K562 (cell line): ENCODE results near the gene PTK6. TPM values are rescaled to one million over a fixed set of nuclear protein-coding genes. Genes with fewer than 3 reads are reported as not detected.
A peak's percentile ranks its signal among the peaks of the same experiment; 100 is the strongest.

Experiments used
- ATAC-seq: fragments of 200-7000 bp; cut with Tn5 transposase; 3 replicates; pipeline ENCODE4 v1.9.1; 2020; ENCODE audit warnings: moderate library complexity
- BruUV-seq: library from RNA; stranded (reverse); fragments of 400-500 nt; replicated peaks from 2 replicates; lab custom pipeline; 2021; lab: Mats Ljungman, UMichigan
- CTCF ChIA-PET: fragments of 300-600 bp; formaldehyde crosslinking; extraction: SDS; loops from one replicate; lab custom pipeline; 2021; ENCODE audit warnings: low intra/inter-chr PET ratio; lab: Yijun Ruan, JAX
- POLR2A ChIA-PET: fragments of 300-600, 350-650 bp; sonication (Branson Sonifier 250); formaldehyde crosslinking; extraction: SDS; loops from one replicate; lab custom pipeline; 2021; ENCODE audit warnings: antibody characterized with exemption, inconsistent platforms; lab: Yijun Ruan, JAX
- DNase-seq, 4 experiments: peaks; one replicate each; pipeline versions ENCODE4 v3.0.0 to v3.0.0-alpha.2; 2011 to 2018; ENCODE audit warnings: low spot score in 3 of 4, mixed read lengths in 3 of 4; ENCODE audit errors: extremely low read depth in 1 of 4
- FAIRE-seq: peaks from 2 replicates; lab custom pipeline; 2011; peaks lifted over from hg19 to GRCh38; lab: Jason Lieb, UNC
- H2AFZ ChIP-seq: 2 replicates; pipeline ENCODE4 v1.6.0; 2011; ENCODE audit warnings: low read depth, low read length, control low read depth, inconsistent platforms
- H3K27ac ChIP-seq: fragments of 200-600 bp; 3 replicates; pipeline ENCODE4 v1.8.0; 2011; ENCODE audit warnings: low read depth, mild to moderate bottlenecking, control low read depth, inconsistent platforms, low read length, moderate library complexity, mixed read lengths; ENCODE audit errors: extremely low read depth
- H3K27me3 ChIP-seq, 2 experiments: fragments of 300-600 bp in 1 of 2; 2 replicates in 1 of 2; 3 replicates in 1 of 2; pipeline versions ENCODE4 v1.6.0 to v1.8.0; 2011; ENCODE audit warnings: inconsistent platforms in 2 of 2, low read length in 2 of 2, mild to moderate bottlenecking in 1 of 2, mixed read lengths in 1 of 2, moderate library complexity in 1 of 2; ENCODE audit not compliant: control insufficient read depth in 2 of 2, insufficient read depth in 2 of 2
- H3K36me3 ChIP-seq: fragments of 300-600 bp; 3 replicates; pipeline ENCODE4 v1.8.0; 2011; ENCODE audit warnings: mild to moderate bottlenecking, low read length, inconsistent platforms; ENCODE audit not compliant: control insufficient read depth, insufficient read depth
- H3K4me1 ChIP-seq, 2 experiments: fragments of 200-600 bp in 1 of 2; replicated peaks in 1 of 2; 2 replicates in 1 of 2; 3 replicates in 1 of 2; pipeline versions ENCODE4 v1.5.1 to v1.8.0; 2011; ENCODE audit warnings: inconsistent platforms in 2 of 2, low read length in 2 of 2, mild to moderate bottlenecking in 1 of 2, mixed read lengths in 1 of 2, moderate library complexity in 1 of 2; ENCODE audit not compliant: control insufficient read depth in 2 of 2, insufficient read depth in 2 of 2
- H3K4me2 ChIP-seq: 2 replicates; pipeline ENCODE4 v1.6.1; 2011; ENCODE audit warnings: low read length, control low read depth, inconsistent platforms, mixed read lengths; ENCODE audit not compliant: insufficient read depth
- H3K4me3 ChIP-seq: fragments of 200-600 bp; sonication (generic), shearing (Covaris generic); 2 replicates; pipeline ENCODE4 v1.5.1; 2016; ENCODE audit warnings: control low read depth, inconsistent platforms
- H3K79me2 ChIP-seq: fragments of 200-600 bp; 3 replicates; pipeline ENCODE4 v1.8.0; 2011; ENCODE audit warnings: low read length, inconsistent platforms; ENCODE audit not compliant: control insufficient read depth, insufficient read depth
- H3K9ac ChIP-seq, 2 experiments: 2 replicates each; pipeline versions ENCODE4 v1.6.0 to v1.6.1; 2011; ENCODE audit warnings: low read depth in 2 of 2, low read length in 2 of 2, control low read depth in 1 of 2, inconsistent platforms in 1 of 2, mild to moderate bottlenecking in 1 of 2, mixed read lengths in 1 of 2; ENCODE audit not compliant: insufficient read depth in 1 of 2
- H3K9me1 ChIP-seq: one replicate; pipeline ENCODE4 v1.6.0; 2011; ENCODE audit warnings: inconsistent platforms, mild to moderate bottlenecking, low read length, moderate library complexity; ENCODE audit not compliant: control insufficient read depth, insufficient read depth
- H3K9me3 ChIP-seq: replicated peaks from 2 replicates; pipeline ENCODE4 v1.5.1; 2011; ENCODE audit warnings: low read depth, low read length, inconsistent platforms; ENCODE audit not compliant: control insufficient read depth, insufficient read depth
- H4K20me1 ChIP-seq: replicated peaks from 2 replicates; pipeline ENCODE4 v1.6.1; 2011; ENCODE audit warnings: low read length, inconsistent platforms, mixed read lengths; ENCODE audit not compliant: control insufficient read depth, insufficient read depth
- BRF1 ChIP-seq: IDR thresholded peaks from 3 replicates; pipeline ENCODE4 v1.6.1; 2011; ENCODE audit warnings: borderline replicate concordance, mild to moderate bottlenecking; ENCODE audit not compliant: insufficient read length; ENCODE audit errors: extremely low read depth
- EGR1 ChIP-seq: fragments of 450-650 bp; conservative IDR thresholded peaks from 2 replicates; pipeline ENCODE4 v1.6.1; 2017; ENCODE audit warnings: mild to moderate bottlenecking
- HMGN3 ChIP-seq: IDR thresholded peaks from 2 replicates; pipeline ENCODE4 v1.6.1; 2011; ENCODE audit warnings: borderline replicate concordance, low read depth, mild to moderate bottlenecking, mixed read lengths, low read length; ENCODE audit not compliant: insufficient read length; ENCODE audit errors: extremely low read depth
- HSF4 ChIP-seq: fragments of 250-450 bp; sonication (Bioruptor Pico); IDR thresholded peaks from 2 replicates; pipeline ENCODE4 v2.1.2; 2022; ENCODE audit warnings: mild to moderate bottlenecking, moderate library complexity, borderline replicate concordance
- KDM4B ChIP-seq, 2 experiments: fragments of 450-650 bp in 1 of 2; sonication (generic) in 1 of 2; IDR thresholded peaks; 2 replicates each; pipeline ENCODE4 v1.6.1; 2016 to 2017; ENCODE audit warnings: borderline replicate concordance in 2 of 2, antibody characterized with exemption in 1 of 2, low read depth in 1 of 2, mild to moderate bottlenecking in 1 of 2
- MAFK ChIP-seq: IDR thresholded peaks from 2 replicates; pipeline ENCODE4 v1.6.1; 2011; ENCODE audit warnings: low read length, improper control_type of control experiment
- NR1H2 ChIP-seq: sonication (generic); formaldehyde crosslinking; IDR thresholded peaks from 2 replicates; pipeline ENCODE4 v1.4.0; 2020; ENCODE audit warnings: mild to moderate bottlenecking, missing genetic modification reagents
- RFX1 ChIP-seq: fragments of 450-650 bp; IDR thresholded peaks from 2 replicates; pipeline ENCODE4 v1.6.1; 2016; ENCODE audit warnings: mild to moderate bottlenecking, moderate library complexity
- TFAM ChIP-seq: fragments of 250-450 bp; sonication (Bioruptor Pico); conservative IDR thresholded peaks from 2 replicates; pipeline ENCODE4 v1.5.0; 2021; ENCODE audit warnings: mild to moderate bottlenecking, moderate library complexity
- XRCC3 ChIP-seq: fragments of 450-650 bp; IDR thresholded peaks from 2 replicates; pipeline ENCODE4 v1.6.1; 2017; ENCODE audit warnings: mild to moderate bottlenecking, moderate library complexity
- XRCC5 ChIP-seq: fragments of 200-400 bp; formaldehyde crosslinking; IDR thresholded peaks from 2 replicates; pipeline ENCODE4 v1.6.1; 2017; ENCODE audit warnings: low read depth, mild to moderate bottlenecking, low read length
- ZBTB17 ChIP-seq: fragments of 450-650 bp; formaldehyde crosslinking; IDR thresholded peaks from 2 replicates; pipeline ENCODE4 v1.4.0; 2020; ENCODE audit warnings: mild to moderate bottlenecking
- ZNF347 ChIP-seq: fragments of 450-650 bp; formaldehyde crosslinking; IDR thresholded peaks from 2 replicates; pipeline ENCODE4 v1.4.0; 2020; ENCODE audit warnings: low read depth, mild to moderate bottlenecking, moderate library complexity
- ZNF444 ChIP-seq: fragments of 250-450 bp; sonication (Bioruptor Pico); IDR thresholded peaks from 2 replicates; pipeline ENCODE4 v1.4.0; 2020; ENCODE audit warnings: mild to moderate bottlenecking, moderate library complexity
- WGBS: fragments of 100-300 bp; shearing (Covaris generic); methylation state at CpG from one replicate; pipeline ENCODE4 v1.1.6; 2016; ENCODE audit warnings: low coverage, mixed read lengths; ENCODE audit not compliant: insufficient coverage; ENCODE audit errors: missing lambda C conversion rate; 5-methylcytosine and 5-hydroxymethylcytosine counted together
- in situ Hi-C: fragments of 300-500 bp; cut with MboI; formaldehyde crosslinking; loops from 4 replicates; pipeline ENCODE4 v1.15.0; 2018; ENCODE audit warnings: inconsistent platforms, mixed read lengths
- intact Hi-C: fragments of 100-400 bp; cut with micrococcal nuclease; formaldehyde crosslinking; loops from 2 replicates; pipeline ENCODE4 v1.14.2; 2022
- polyA plus RNA-seq, 8 experiments: library from polyadenylated mRNA; depleted of rRNA in 4 of 8; stranded (reverse) in 5 of 8; unstranded in 3 of 8; fragments of >200 nt; fragmentation: Nextera tagmentation in 2 of 8; fragmentation: Illumina TruSeq in 1 of 8; extraction: Ambion mirVana in 2 of 8; extraction: Trizol in 1 of 8; gene quantifications; 2 replicates each; pipeline versions ENCODE4 v1.2.1 to v1.2.3, GENCODE V29; 2011 to 2014; ENCODE audit warnings: inconsistent platforms in 1 of 8, missing spikeins in 1 of 8
- total RNA-seq, 7 experiments: library from RNA; depleted of rRNA in 6 of 7; stranded (reverse); fragments of >200 nt in 6 of 7; fragmentation: Illumina TruSeq in 2 of 7; extraction: Trizol in 2 of 7; gene quantifications; 2 replicates each; pipeline versions ENCODE4 v1.2.1 to v1.2.3, GENCODE V29; 2011 to 2021; ENCODE audit warnings: low replicate concordance in 1 of 7
- TF ChIP-seq, protein P1 (sequence below), 2 experiments: IDR thresholded peaks; 2 replicates each; pipeline ENCODE4 v1.6.1; 2011; ENCODE audit warnings: borderline replicate concordance in 1 of 2, control low read depth in 1 of 2, low read depth in 1 of 2, low read length in 1 of 2, mild to moderate bottlenecking in 1 of 2, mixed read lengths in 1 of 2, moderate library complexity in 1 of 2; ENCODE audit not compliant: insufficient read depth in 1 of 2, insufficient read length in 1 of 2, poor library complexity in 1 of 2, severe bottlenecking in 1 of 2; ENCODE audit errors: extremely low read depth in 1 of 2
- TF ChIP-seq, protein P2 (sequence below): conservative IDR thresholded peaks from 2 replicates; pipeline ENCODE4 v1.6.1; 2011; ENCODE audit warnings: low read depth, mild to moderate bottlenecking, low read length; ENCODE audit not compliant: control insufficient read depth
- TF ChIP-seq, protein P3 (sequence below): fragments of 250-450 bp; sonication (Bioruptor Pico); IDR thresholded peaks from 2 replicates; pipeline ENCODE4 v1.8.0; 2022; ENCODE audit warnings: inconsistent platforms, mild to moderate bottlenecking, moderate library complexity, borderline replicate concordance
- TF ChIP-seq, protein P4 (sequence below): fragments of 450-650 bp; IDR thresholded peaks from 2 replicates; pipeline ENCODE4 v1.6.1; 2016; ENCODE audit warnings: antibody characterized with exemption

Gene PTK6
- total and polyA plus RNA-seq, 9 of the 15 experiments (the other 6 are each of a cell fraction or from before 2014, with no cell fraction given) = 0.07 TPM; not detected in 8

DNA sequence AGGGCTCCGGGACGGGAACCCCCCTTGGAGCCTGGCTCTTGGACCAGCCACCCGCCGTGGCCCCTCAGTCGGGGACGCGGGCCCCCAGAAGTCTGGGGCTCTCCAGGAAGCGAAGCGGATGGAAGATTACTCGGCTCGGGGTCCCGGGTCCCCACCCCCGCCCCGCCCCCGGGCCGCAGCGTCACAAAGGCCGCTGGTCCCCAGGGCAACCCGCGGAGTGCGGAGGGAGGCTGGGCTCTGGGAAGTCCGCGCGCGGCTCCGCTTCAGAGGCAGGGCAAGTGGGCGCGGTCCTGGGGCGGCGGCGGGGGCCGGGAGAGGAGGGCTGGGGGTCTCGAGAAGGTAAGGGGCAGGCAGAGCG, 16.7 kb upstream of the PTK6 start, which contains the start of gene FNDC11:
Gene FNDC11, plus strand, starts transcription at position 227 of the 358 bp plus-strand sequence. CDS start 1,505 bp downstream, outside the sequence.
- in situ Hi-C loops = no loop called here
- 0 out of 2 replicates have a peak, but pooled peaks have one; percentile 58 for TF ChIP-seq ZBTB17 (CRISPR knock-in tag)
- TF ChIP-seq, protein P1, sequence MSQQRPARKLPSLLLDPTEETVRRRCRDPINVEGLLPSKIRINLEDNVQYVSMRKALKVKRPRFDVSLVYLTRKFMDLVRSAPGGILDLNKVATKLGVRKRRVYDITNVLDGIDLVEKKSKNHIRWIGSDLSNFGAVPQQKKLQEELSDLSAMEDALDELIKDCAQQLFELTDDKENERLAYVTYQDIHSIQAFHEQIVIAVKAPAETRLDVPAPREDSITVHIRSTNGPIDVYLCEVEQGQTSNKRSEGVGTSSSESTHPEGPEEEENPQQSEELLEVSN (IDR thresholded peaks at IDR 0.05; ENCODE audit: borderline replicate concordance in 1 of 2, extremely low read depth in 1 of 2, insufficient read depth in 1 of 2, insufficient read length in 1 of 2, low read depth in 1 of 2, low read length in 1 of 2, poor library complexity in 1 of 2, severe bottlenecking in 1 of 2) = no peak
- TF ChIP-seq XRCC3 = no peak
- TF ChIP-seq, protein P2, sequence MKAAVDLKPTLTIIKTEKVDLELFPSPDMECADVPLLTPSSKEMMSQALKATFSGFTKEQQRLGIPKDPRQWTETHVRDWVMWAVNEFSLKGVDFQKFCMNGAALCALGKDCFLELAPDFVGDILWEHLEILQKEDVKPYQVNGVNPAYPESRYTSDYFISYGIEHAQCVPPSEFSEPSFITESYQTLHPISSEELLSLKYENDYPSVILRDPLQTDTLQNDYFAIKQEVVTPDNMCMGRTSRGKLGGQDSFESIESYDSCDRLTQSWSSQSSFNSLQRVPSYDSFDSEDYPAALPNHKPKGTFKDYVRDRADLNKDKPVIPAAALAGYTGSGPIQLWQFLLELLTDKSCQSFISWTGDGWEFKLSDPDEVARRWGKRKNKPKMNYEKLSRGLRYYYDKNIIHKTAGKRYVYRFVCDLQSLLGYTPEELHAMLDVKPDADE = 0 out of 2 replicates have a peak, but pooled peaks have one; percentile 1
- TF ChIP-seq RFX1 = peak; percentile 76; the same call in 1 of the 2 replicates
- TF ChIP-seq TFAM (CRISPR knock-in tag) = no peak
- TF ChIP-seq ZNF444 (CRISPR knock-in tag) = no peak
- no peak for TF ChIP-seq NR1H2 (CRISPR knock-in tag)
- TF ChIP-seq BRF1 = no peak
- TF ChIP-seq MAFK = no peak
- TF ChIP-seq EGR1 = peak; percentile 83
- TF ChIP-seq HMGN3 = no peak
- TF ChIP-seq, protein P3, sequence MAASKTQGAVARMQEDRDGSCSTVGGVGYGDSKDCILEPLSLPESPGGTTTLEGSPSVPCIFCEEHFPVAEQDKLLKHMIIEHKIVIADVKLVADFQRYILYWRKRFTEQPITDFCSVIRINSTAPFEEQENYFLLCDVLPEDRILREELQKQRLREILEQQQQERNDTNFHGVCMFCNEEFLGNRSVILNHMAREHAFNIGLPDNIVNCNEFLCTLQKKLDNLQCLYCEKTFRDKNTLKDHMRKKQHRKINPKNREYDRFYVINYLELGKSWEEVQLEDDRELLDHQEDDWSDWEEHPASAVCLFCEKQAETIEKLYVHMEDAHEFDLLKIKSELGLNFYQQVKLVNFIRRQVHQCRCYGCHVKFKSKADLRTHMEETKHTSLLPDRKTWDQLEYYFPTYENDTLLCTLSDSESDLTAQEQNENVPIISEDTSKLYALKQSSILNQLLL (CRISPR knock-in tag) = no peak
- no peak for TF ChIP-seq ZNF347 (CRISPR knock-in tag)
- no peak for TF ChIP-seq HSF4 (CRISPR knock-in tag)
- TF ChIP-seq XRCC5 = no peak
- no peak for TF ChIP-seq KDM4B (IDR thresholded peaks at IDR 0.05; ENCODE audit: borderline replicate concordance in 2 of 2, low read depth in 1 of 2)
- TF ChIP-seq, protein P4, sequence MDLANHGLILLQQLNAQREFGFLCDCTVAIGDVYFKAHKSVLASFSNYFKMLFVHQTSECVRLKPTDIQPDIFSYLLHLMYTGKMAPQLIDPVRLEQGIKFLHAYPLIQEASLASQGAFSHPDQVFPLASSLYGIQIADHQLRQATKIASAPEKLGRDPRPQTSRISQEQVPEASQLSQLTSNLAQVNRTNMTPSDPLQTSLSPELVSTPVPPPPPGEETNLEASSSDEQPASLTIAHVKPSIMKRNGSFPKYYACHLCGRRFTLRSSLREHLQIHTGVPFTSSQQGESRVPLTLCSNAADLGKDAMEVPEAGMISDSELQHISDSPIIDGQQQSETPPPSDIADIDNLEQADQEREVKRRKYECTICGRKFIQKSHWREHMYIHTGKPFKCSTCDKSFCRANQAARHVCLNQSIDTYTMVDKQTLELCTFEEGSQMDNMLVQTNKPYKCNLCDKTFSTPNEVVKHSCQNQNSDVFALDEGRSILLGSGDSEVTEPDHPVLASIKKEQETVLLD = no peak

More for the DNA sequence above, 16.7 kb upstream of the PTK6 start, which contains the start of gene FNDC11:
- 0% methylated on average over 9 of the region's 34 CpGs for WGBS
- CTCF ChIA-PET = interaction anchor here (0.7 kb wide), 1 partner anchor 57 kb away, joined by 3 read pairs; no protein-coding TSS in a partner anchor
- ATAC-seq (peak; percentile 72), FAIRE-seq (no peak), DNase-seq (peak; percentile 72 to 78 (median 74))
- H2AFZ ChIP-seq = peak within 1 kb of the TSS; percentile 89
- peaks cover 15 to 64% of the 10 kb centered on the region in 2 experiments for H3K4me1 ChIP-seq
- H3K4me2 ChIP-seq = peak within 1 kb of the TSS; percentile 84
- no peaks in the 10 kb centered on the region for H3K9me3 ChIP-seq
- H3K36me3 ChIP-seq = no peaks in the 10 kb centered on the region
- POLR2A ChIA-PET = interaction anchor here (1.6 kb wide), 1 partner anchor 16 kb away, joined by 6 read pairs; no protein-coding TSS in a partner anchor
- H3K9ac ChIP-seq = peak within 1 kb of the TSS; percentile 55 to 91
- H3K9me1 ChIP-seq = no peaks in the 10 kb centered on the region
- H3K27me3 ChIP-seq = no peaks in the 10 kb centered on the region
- H3K4me3 ChIP-seq = peak within 1 kb of the TSS; percentile 76
- no TSS peak for BruUV-seq
- H3K79me2 ChIP-seq = no peaks in the 10 kb centered on the region
- peak within 1 kb of the TSS; percentile 60 for H3K27ac ChIP-seq
- intact Hi-C loops = loop anchor here (10.0 kb wide), 1 partner anchor 311 kb away; the partner anchor contains the start of genes ABHD16B and TPD52L2
- H4K20me1 ChIP-seq = no peaks in the 10 kb centered on the region
